Lower leg skin (tissue), 4 donors: ENCODE results near the gene LAMP1. TPM values are rescaled to one million over a fixed set of nuclear protein-coding genes. Genes with fewer than 3 reads are reported as not detected.
A peak's percentile ranks its signal among the peaks of the same experiment; 100 is the strongest.

ENCODE experiments used
- DNase-seq, 2 donors: peaks; one replicate each; pipeline ENCODE4 v3.0.0-alpha.2; 2019; ENCODE audit warnings: low spot score in 2 of 2
- H3K4me3 ChIP-seq: fragments of 200-600 bp; sonication (generic); 2 replicates; pipeline ENCODE4 v1.5.1; 2017; ENCODE audit warnings: mild to moderate bottlenecking, low read depth; ENCODE audit not compliant: poor library complexity, severe bottlenecking
- POLR2A ChIP-seq, 2 donors: fragments of 450-650 bp; IDR thresholded peaks; one replicate each; pipeline ENCODE4 v1.6.1; 2016 to 2017; ENCODE audit warnings: antibody characterized with exemption in 2 of 2, mild to moderate bottlenecking in 1 of 2, moderate library complexity in 1 of 2
- WGBS, 2 donors: methylation state at CpG; one replicate each; pipeline ENCODE4 v1.1.5; 2018; 5-methylcytosine and 5-hydroxymethylcytosine counted together
- intact Hi-C: fragments of 100-400 bp; cut with DNase I; formaldehyde crosslinking; loops from one replicate; pipeline ENCODE4 v1.15.0; 2023; ENCODE audit warnings: low total_unique reads
- total RNA-seq, 4 donors: library from RNA; depleted of rRNA; stranded (reverse); fragments of >200 nt; gene quantifications; one replicate each; pipeline ENCODE4 v1.1.0, GENCODE V29; 2016
- TF ChIP-seq, protein P1 (sequence below), 3 donors: fragments of 450-650 bp; IDR thresholded peaks; one replicate each; pipeline ENCODE4 v1.5.1; 2016; ENCODE audit warnings: antibody characterized with exemption in 3 of 3, mild to moderate bottlenecking in 3 of 3, moderate library complexity in 2 of 3

LAMP1 gene
- total RNA-seq, 4 donors from 2014 or later: 198 to 240 (median 209) TPM

DNA sequence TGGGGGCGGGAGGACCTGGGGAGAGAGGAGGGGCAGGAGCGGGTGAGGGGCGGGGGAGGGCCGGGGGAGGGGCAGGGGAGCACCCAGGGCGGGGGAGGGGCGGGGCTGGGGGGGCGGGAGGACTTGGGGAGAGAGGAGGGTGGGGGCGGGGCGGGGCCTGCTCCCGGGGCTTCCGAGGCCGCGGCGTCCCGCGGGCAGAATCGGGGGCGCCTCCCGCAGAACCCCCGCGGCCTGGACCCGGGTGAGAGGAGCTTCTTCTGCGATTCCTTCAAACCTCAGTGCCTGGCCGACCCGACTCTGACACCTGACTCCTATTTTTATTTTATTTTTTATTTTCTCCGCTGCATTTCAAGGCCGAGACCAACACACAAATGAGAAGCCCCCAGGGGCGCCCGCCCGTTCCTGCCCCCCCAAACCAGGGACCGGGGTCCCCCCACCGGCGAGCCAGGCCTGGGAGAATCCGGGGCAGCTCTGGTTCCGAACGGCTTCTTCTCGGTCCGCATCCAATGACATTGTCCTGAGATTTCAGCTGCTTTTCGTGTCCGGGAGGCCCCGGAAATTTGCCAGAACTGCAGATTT, 67.4 kb downstream of the LAMP1 start:
- TF ChIP-seq, protein P1, sequence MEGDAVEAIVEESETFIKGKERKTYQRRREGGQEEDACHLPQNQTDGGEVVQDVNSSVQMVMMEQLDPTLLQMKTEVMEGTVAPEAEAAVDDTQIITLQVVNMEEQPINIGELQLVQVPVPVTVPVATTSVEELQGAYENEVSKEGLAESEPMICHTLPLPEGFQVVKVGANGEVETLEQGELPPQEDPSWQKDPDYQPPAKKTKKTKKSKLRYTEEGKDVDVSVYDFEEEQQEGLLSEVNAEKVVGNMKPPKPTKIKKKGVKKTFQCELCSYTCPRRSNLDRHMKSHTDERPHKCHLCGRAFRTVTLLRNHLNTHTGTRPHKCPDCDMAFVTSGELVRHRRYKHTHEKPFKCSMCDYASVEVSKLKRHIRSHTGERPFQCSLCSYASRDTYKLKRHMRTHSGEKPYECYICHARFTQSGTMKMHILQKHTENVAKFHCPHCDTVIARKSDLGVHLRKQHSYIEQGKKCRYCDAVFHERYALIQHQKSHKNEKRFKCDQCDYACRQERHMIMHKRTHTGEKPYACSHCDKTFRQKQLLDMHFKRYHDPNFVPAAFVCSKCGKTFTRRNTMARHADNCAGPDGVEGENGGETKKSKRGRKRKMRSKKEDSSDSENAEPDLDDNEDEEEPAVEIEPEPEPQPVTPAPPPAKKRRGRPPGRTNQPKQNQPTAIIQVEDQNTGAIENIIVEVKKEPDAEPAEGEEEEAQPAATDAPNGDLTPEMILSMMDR (IDR thresholded peaks at IDR 0.05): no peak
- TF ChIP-seq POLR2A (IDR thresholded peaks at IDR 0.05): no peak
- 5 to 7% methylated on average over 22 to 34 of the region's 41 CpGs for WGBS, 2 donors
- intact Hi-C loops: loop anchor here (10.0 kb wide), 1 partner anchor 160 kb away; the partner anchor contains the start of genes CUL4A and PCID2
- H3K4me3 ChIP-seq: peak overlapping the region; percentile 29
- peak in 1 of 2 donors; percentile 40 for DNase-seq

DNA sequence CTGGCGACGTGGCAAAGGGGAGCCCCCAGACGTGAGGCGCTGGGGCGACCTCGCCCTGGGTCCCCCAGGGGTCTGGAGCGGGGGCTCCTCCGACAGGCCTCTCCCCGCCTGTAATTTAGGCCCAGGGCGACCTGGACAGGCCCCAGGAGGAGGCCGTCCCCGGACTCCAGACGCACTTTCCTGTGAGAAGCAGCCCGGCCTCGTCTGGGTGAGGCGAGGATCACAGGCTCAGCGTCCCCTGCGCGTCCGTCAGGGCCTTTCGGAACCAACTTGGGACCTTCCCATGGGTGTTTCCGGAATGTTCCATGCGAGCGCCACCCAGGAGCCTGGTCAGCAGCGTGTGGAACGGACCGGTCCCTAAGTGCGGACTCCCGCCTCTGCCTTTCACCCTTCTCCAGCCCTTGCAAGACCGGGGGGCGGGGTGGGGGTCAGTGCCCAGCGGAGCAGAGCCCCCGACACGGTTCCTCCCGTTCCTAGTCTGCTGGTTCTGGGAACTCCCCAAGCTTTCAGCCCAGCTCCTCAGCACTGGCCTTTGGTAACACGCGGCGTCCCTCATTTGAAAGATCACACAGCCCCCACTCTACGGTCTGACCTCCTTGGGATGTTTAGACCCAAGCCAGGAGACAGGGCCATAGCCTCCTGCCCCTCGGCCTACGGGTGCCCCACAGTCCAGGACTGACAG, 68.0 kb downstream of the LAMP1 start:
- 69 to 71% methylated on average over 36 to 37 of the region's 41 CpGs for WGBS, 2 donors
- no peak for TF ChIP-seq POLR2A (IDR thresholded peaks at IDR 0.05)
- TF ChIP-seq, protein P1 (IDR thresholded peaks at IDR 0.05): no peak
- intact Hi-C loops: loop anchor here (10.0 kb wide), 1 partner anchor 160 kb away; the partner anchor contains the start of genes CUL4A and PCID2
- DNase-seq: peak in 1 of 2 donors; percentile 88
- no peak overlapping the region for H3K4me3 ChIP-seq

DNA sequence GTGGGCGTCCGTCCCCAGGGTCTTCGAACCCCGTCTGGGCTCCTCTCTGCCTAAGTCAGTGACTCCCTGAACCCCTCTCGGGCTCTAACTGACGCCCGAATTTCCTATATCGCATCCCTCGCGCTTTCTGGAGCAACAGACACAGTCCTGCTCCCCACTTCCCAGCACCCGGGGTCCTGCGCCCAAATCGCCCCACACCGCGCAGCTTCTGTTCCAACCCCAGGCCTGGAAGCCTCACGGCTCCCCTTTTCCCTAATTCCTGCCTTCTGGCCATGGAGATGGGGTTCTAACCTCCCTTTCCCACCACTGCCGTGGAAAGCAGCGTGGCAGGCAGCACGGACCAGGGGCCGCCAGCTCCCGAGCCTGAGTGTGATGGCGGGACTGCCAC, 68.5 kb downstream of the LAMP1 start:
- peak in 1 of 2 donors; percentile 83 for DNase-seq
- WGBS, 2 donors: 92 to 97% methylated on average over 22 of the region's 22 CpGs
- no peak overlapping the region for H3K4me3 ChIP-seq
- intact Hi-C loops: loop anchor here (10.0 kb wide), 1 partner anchor 161 kb away; the partner anchor contains the start of genes CUL4A and PCID2
- TF ChIP-seq POLR2A (IDR thresholded peaks at IDR 0.05): no peak
- TF ChIP-seq, protein P1 (IDR thresholded peaks at IDR 0.05): no peak

DNA sequence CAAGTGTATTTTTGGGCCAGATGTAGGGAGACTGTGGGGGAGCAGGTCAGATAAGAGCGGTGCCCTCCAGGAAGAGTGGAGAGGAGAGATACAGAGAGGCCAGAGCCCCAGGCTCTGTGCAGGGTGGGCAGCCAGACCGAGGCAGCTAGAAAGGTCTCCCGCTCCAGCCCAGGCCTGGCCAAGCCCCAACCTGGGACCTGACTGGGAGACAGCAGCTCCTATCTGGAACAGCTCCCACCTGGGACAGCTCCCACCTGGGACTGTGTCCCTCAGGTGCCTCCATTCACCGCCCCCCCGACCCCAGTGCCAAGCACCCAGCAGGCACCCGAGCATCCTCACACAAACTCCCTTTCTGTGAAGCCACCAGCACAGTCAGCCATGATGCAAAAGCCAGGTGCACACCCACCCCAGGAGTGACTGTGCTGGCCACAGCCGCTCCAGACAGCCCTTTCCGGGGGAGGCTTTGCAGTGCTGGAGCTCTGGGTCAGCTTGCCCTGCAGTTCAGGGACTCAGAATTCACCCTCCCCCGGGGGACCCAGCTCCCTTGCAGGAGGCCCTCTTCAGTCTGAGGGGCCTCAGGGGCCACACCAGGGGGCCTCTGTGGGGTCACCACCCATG, 69.0 kb downstream of the LAMP1 start:
- TF ChIP-seq, protein P1 (IDR thresholded peaks at IDR 0.05): no peak
- no peak for TF ChIP-seq POLR2A (IDR thresholded peaks at IDR 0.05)
- intact Hi-C loops: loop anchor here (10.0 kb wide), 1 partner anchor 161 kb away; the partner anchor contains the start of genes CUL4A and PCID2
- WGBS, 2 donors: 81 to 88% methylated on average over 7 to 9 of the region's 9 CpGs
- H3K4me3 ChIP-seq: no peak overlapping the region
- peak in 1 of 2 donors; percentile 84 for DNase-seq

DNA sequence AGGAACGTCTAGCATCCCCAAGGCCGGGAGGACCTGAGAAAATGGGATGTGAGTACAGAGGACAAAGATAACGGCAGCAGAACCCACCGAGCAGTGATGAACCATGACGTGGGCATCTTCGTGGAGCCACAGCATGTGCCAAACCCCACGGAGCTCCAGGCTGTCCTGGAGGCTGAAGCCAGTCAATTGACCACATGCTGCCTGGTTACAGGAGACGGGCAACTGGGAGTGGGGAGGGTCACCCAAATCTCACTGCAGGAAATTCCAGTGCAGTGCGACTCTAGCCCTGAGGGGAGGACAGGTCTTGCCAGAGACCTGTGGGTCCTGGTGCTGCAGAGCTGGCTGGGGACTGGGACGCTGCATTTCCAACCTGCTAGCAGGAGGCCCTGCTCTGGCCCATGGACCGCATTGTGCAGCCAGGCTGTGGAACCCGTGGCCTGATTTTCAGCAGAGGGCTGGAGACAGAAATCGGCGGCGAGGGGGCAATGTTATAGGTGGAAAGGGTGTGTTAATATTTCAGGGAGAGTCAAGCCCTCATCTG, 70.1 kb downstream of the LAMP1 start:
- peak in 1 of 2 donors; percentile 75 for DNase-seq
- no peak for TF ChIP-seq POLR2A (IDR thresholded peaks at IDR 0.05)
- TF ChIP-seq, protein P1 (IDR thresholded peaks at IDR 0.05): no peak
- WGBS, 2 donors: 80 to 85% methylated on average over 15 of the region's 15 CpGs
- H3K4me3 ChIP-seq: no peak overlapping the region
- intact Hi-C loops: loop anchor here (10.0 kb wide), 1 partner anchor 162 kb away; the partner anchor contains the start of genes CUL4A and PCID2
